Measurements from ENCODE around the gene CREB3L4. TPM values are rescaled to one million over a fixed set of nuclear protein-coding genes. Genes with fewer than 3 reads are reported as not detected.
A peak's percentile ranks its signal among the peaks of the same experiment; 100 is the strongest.

CREB3L4 gene
- total RNA-seq = 1 to 10 TPM; 5.0 to 8.9 TPM
- polyA plus RNA-seq = 10 to 100 TPM in 1 of 2 donors, 1 to 10 TPM in 1; 1.4 to 10.7 TPM
- long read RNA-seq, donor 1, transcript CREB3L4-205 (10 exons, 1,752 nt) = major isoform, 9 of 25 reads
- long read RNA-seq, donor 1, partial matches to known transcripts = 3 of 25 reads
- long read RNA-seq, donor 1, other reads (novel, unspliced or antisense) = 9 of 25 reads
- long read RNA-seq, donor 2, partial matches to known transcripts = 0 of 5 reads
- long read RNA-seq, donor 2, other reads (novel, unspliced or antisense) = 5 of 5 reads

GRCh38 chr1:153967107-153967999, at the start of gene CREB3L4:
Gene CREB3L4, plus strand, starts transcription at chr1:153967902. Its CDS starts 624 bp downstream, at chr1:153968526.
- DNase-seq (peak; percentile 94 to 96), ATAC-seq (ENCODE audit: low FRiP score) (peak; percentile 93)

GRCh38 chr1:153919876-153920852, 47.5 kb upstream of the CREB3L4 start:
- WGBS, 2 donors = 26 to 32% methylated on average over 4 of the region's 4 CpGs
- no peaks in the 10 kb centered on the region for H3K36me3 ChIP-seq (ENCODE audit: control insufficient read depth in 1 of 2, insufficient read depth in 2 of 2, low read length in 1 of 2)
- no peak for DNase-seq
- H3K27ac ChIP-seq (ENCODE audit: low read depth in 1 of 2, low read length in 2 of 2) = peak overlapping the region in 1 of 2 donors; percentile 19
- peaks cover 0 to 4% of the 10 kb centered on the region in 2 donors for H3K4me1 ChIP-seq (ENCODE audit: control insufficient read depth in 1 of 2, insufficient read depth in 2 of 2, low read length in 2 of 2)
- no peak for ATAC-seq (ENCODE audit: low FRiP score)
- H3K27me3 ChIP-seq (ENCODE audit: control insufficient read depth in 1 of 2, insufficient read depth in 2 of 2, low read length in 1 of 2) = no peaks in the 10 kb centered on the region
- intact Hi-C loops (cut with DNase I) = loop anchor here in 1 of 2 donors (10.0 kb wide), 1 partner anchor 65 kb away; the partner anchor contains the start of gene RAB13
- H3K4me3 ChIP-seq (ENCODE audit: low read length in 2 of 2) = no peak overlapping the region
- H3K9me3 ChIP-seq (ENCODE audit: control insufficient read depth, low read length) = no peaks in the 10 kb centered on the region

More at GRCh38 chr1:153967107-153967999, at the start of gene CREB3L4:
- peak within 1 kb of the TSS in 1 of 2 donors; percentile 72 for H3K27ac ChIP-seq (ENCODE audit: low read depth in 1 of 2, low read length in 2 of 2)
- H3K27me3 ChIP-seq (ENCODE audit: control insufficient read depth in 1 of 2, insufficient read depth in 2 of 2, low read length in 1 of 2) = no peaks in the 10 kb centered on the region
- WGBS, 2 donors = 0% methylated on average over 60 of the region's 60 CpGs
- H3K9me3 ChIP-seq (ENCODE audit: control insufficient read depth, low read length) = no peaks in the 10 kb centered on the region
- no peaks in the 10 kb centered on the region for H3K36me3 ChIP-seq (ENCODE audit: control insufficient read depth in 1 of 2, insufficient read depth in 2 of 2, low read length in 1 of 2)
- peak within 1 kb of the TSS; percentile 46 to 68 for H3K4me3 ChIP-seq (ENCODE audit: low read length in 2 of 2)
- intact Hi-C loops (cut with DNase I) = no loop called here
- no peaks in the 10 kb centered on the region for H3K4me1 ChIP-seq (ENCODE audit: control insufficient read depth in 1 of 2, insufficient read depth in 2 of 2, low read length in 2 of 2)

- intact Hi-C loops (cut with DNase I) = loop anchor here in 1 of 2 donors (10.0 kb wide), 1 partner anchor 64 kb away; the partner anchor contains the start of gene RAB13
- ATAC-seq (ENCODE audit: low FRiP score) (no peak), DNase-seq (no peak)
- Histone ChIP-seq H3K27ac (ENCODE audit: low read depth in 1 of 2, low read length in 2 of 2) (no peak overlapping the region), H3K36me3 (ENCODE audit: control insufficient read depth in 1 of 2, insufficient read depth in 2 of 2, low read length in 1 of 2) (no peaks in the 10 kb centered on the region), H3K4me3 (ENCODE audit: low read length in 2 of 2) (peak overlapping the region; percentile 2 to 82), H3K4me1 (ENCODE audit: control insufficient read depth in 1 of 2, insufficient read depth in 2 of 2, low read length in 2 of 2) (peaks cover 0 to 4% of the 10 kb centered on the region in 2 donors), H3K9me3 (ENCODE audit: control insufficient read depth, low read length) (no peaks in the 10 kb centered on the region), H3K27me3 (ENCODE audit: control insufficient read depth in 1 of 2, insufficient read depth in 2 of 2, low read length in 1 of 2) (no peaks in the 10 kb centered on the region)
- WGBS, 2 donors = 6 to 10% methylated on average over 3 of the region's 3 CpGs
These were observed 46.5 kb upstream of the CREB3L4 start for GRCh38 chr1:153921080-153921802.

GRCh38 chr1:153921803-153922075, 46.0 kb upstream of the CREB3L4 start:
- no peaks in the 10 kb centered on the region for H3K9me3 ChIP-seq (ENCODE audit: control insufficient read depth, low read length)
- DNase-seq (no peak), ATAC-seq (ENCODE audit: low FRiP score) (no peak)
- 1 to 2% methylated on average over 10 of the region's 10 CpGs for WGBS, 2 donors
- H3K4me3 ChIP-seq (ENCODE audit: low read length in 2 of 2) = peak overlapping the region; percentile 82 to 91
- H3K27me3 ChIP-seq (ENCODE audit: control insufficient read depth in 1 of 2, insufficient read depth in 2 of 2, low read length in 1 of 2) = no peaks in the 10 kb centered on the region
- peaks cover 0 to 4% of the 10 kb centered on the region in 2 donors for H3K4me1 ChIP-seq (ENCODE audit: control insufficient read depth in 1 of 2, insufficient read depth in 2 of 2, low read length in 2 of 2)
- H3K36me3 ChIP-seq (ENCODE audit: control insufficient read depth in 1 of 2, insufficient read depth in 2 of 2, low read length in 1 of 2) = no peaks in the 10 kb centered on the region
- intact Hi-C loops (cut with DNase I) = loop anchor here (2.0 to 10.0 kb wide), 2 partner anchors 63 to 65 kb away; partner anchors contain the start of gene RAB13 (in 2 of the 2)
- no peak overlapping the region for H3K27ac ChIP-seq (ENCODE audit: low read depth in 1 of 2, low read length in 2 of 2)

- H3K9me3 ChIP-seq (ENCODE audit: control insufficient read depth, low read length) = no peaks in the 10 kb centered on the region
- H3K36me3 ChIP-seq (ENCODE audit: control insufficient read depth in 1 of 2, insufficient read depth in 2 of 2, low read length in 1 of 2) = no peaks in the 10 kb centered on the region
- peak overlapping the region; percentile 82 to 91 for H3K4me3 ChIP-seq (ENCODE audit: low read length in 2 of 2)
- peak overlapping the region; percentile 72 to 77 for H3K27ac ChIP-seq (ENCODE audit: low read depth in 1 of 2, low read length in 2 of 2)
- no peaks in the 10 kb centered on the region for H3K27me3 ChIP-seq (ENCODE audit: control insufficient read depth in 1 of 2, insufficient read depth in 2 of 2, low read length in 1 of 2)
- WGBS, 2 donors = 1% methylated on average over 38 to 86 of the region's 86 CpGs
- H3K4me1 ChIP-seq (ENCODE audit: control insufficient read depth in 1 of 2, insufficient read depth in 2 of 2, low read length in 2 of 2) = peaks cover 0 to 4% of the 10 kb centered on the region in 2 donors
- intact Hi-C loops (cut with DNase I) = loop anchor here (2.0 to 10.0 kb wide), 2 partner anchors 62 to 64 kb away; partner anchors contain the start of gene RAB13 (in 2 of the 2)
- DNase-seq = peak in 1 of 2 donors; percentile 83
- peak; percentile 17 for ATAC-seq (ENCODE audit: low FRiP score)
These were observed 45.4 kb upstream of the CREB3L4 start for GRCh38 chr1:153922076-153922971.

GRCh38 chr1:153922972-153923925, 44.5 kb upstream of the CREB3L4 start, which contains the start of gene GATAD2B:
Gene GATAD2B, minus strand, starts transcription at chr1:153922972. Its CDS starts 94,625 bp downstream, at chr1:153828347.
- H3K27me3 ChIP-seq (ENCODE audit: control insufficient read depth in 1 of 2, insufficient read depth in 2 of 2, low read length in 1 of 2) = no peaks in the 10 kb centered on the region
- WGBS, 2 donors = 1% methylated on average over 53 of the region's 53 CpGs
- H3K4me3 ChIP-seq (ENCODE audit: low read length in 2 of 2) = peak within 1 kb of the TSS; percentile 82 to 91
- H3K36me3 ChIP-seq (ENCODE audit: control insufficient read depth in 1 of 2, insufficient read depth in 2 of 2, low read length in 1 of 2) = no peaks in the 10 kb centered on the region
- peaks cover 0 to 4% of the 10 kb centered on the region in 2 donors for H3K4me1 ChIP-seq (ENCODE audit: control insufficient read depth in 1 of 2, insufficient read depth in 2 of 2, low read length in 2 of 2)
- H3K9me3 ChIP-seq (ENCODE audit: control insufficient read depth, low read length) = no peaks in the 10 kb centered on the region
- intact Hi-C loops (cut with DNase I) = loop anchor here (1.0 to 10.0 kb wide), 3 partner anchors 22 to 64 kb away; partner anchors contain the start of gene RAB13 (in 2 of the 2)
- ATAC-seq (ENCODE audit: low FRiP score) (peak; percentile 98), DNase-seq (peak; percentile 100)
- H3K27ac ChIP-seq (ENCODE audit: low read depth in 1 of 2, low read length in 2 of 2) = peak within 1 kb of the TSS; percentile 72 to 77

Data from aorta (tissue), 5 donors.